Neuronal stem cell (in vitro differentiated cells): ENCODE results near the gene CCDC106.

ENCODE experiments used
- DNase-seq: peaks from one replicate; pipeline ENCODE4 v3.0.0-alpha.2; 2013; ENCODE audit warnings: low spot score
- H2AFZ ChIP-seq: one replicate; pipeline ENCODE4 v1.6.1; 2013; ENCODE audit warnings: mild to moderate bottlenecking, low read length, inconsistent platforms
- H2AK5ac ChIP-seq: 2 replicates; pipeline ENCODE4 v1.6.1; 2013; ENCODE audit warnings: low read depth, mild to moderate bottlenecking, inconsistent platforms, low read length, moderate library complexity, mixed read lengths
- H2BK120ac ChIP-seq: 2 replicates; pipeline ENCODE4 v1.6.1; 2013; ENCODE audit warnings: low read depth, mild to moderate bottlenecking, inconsistent platforms, low read length, moderate library complexity, mixed read lengths
- H2BK12ac ChIP-seq: one replicate; pipeline ENCODE4 v1.6.1; 2013; ENCODE audit warnings: low read length, inconsistent platforms
- H2BK15ac ChIP-seq: 2 replicates; pipeline ENCODE4 v1.6.1; 2013; ENCODE audit warnings: mild to moderate bottlenecking, low read length, inconsistent platforms, mixed read lengths
- H2BK5ac ChIP-seq: one replicate; pipeline ENCODE4 v1.6.1; 2013; ENCODE audit warnings: inconsistent platforms, mild to moderate bottlenecking, low read length, moderate library complexity
- H3K14ac ChIP-seq: one replicate; pipeline ENCODE4 v1.6.1; 2013; ENCODE audit warnings: low read length, inconsistent platforms
- H3K18ac ChIP-seq: 2 replicates; pipeline ENCODE4 v1.6.1; 2013; ENCODE audit warnings: low read length, inconsistent platforms
- H3K23ac ChIP-seq: 2 replicates; pipeline ENCODE4 v1.6.1; 2013; ENCODE audit warnings: low read depth, mild to moderate bottlenecking, mixed read lengths, low read length, inconsistent platforms; ENCODE audit not compliant: poor library complexity
- H3K27ac ChIP-seq: replicated peaks from 3 replicates; pipeline ENCODE4 v1.5.1; 2013; ENCODE audit warnings: low read length, inconsistent platforms
- H3K27me3 ChIP-seq, 3 experiments: 2 replicates each; pipeline ENCODE4 v1.6.1; 2013; ENCODE audit warnings: low read length in 3 of 3, mild to moderate bottlenecking in 2 of 3, inconsistent platforms in 1 of 3, low read depth in 1 of 3, mixed read lengths in 1 of 3, moderate library complexity in 1 of 3; ENCODE audit not compliant: control insufficient read depth in 3 of 3, insufficient read depth in 3 of 3
- H3K36me3 ChIP-seq, 2 donors: replicated peaks in 1 of 2; 2 replicates each; pipeline ENCODE4 v1.6.1; 2013; ENCODE audit warnings: low read length in 2 of 2; ENCODE audit not compliant: control insufficient read depth in 2 of 2, insufficient read depth in 2 of 2
- H3K4ac ChIP-seq: 2 replicates; pipeline ENCODE4 v1.6.1; 2013; ENCODE audit warnings: inconsistent platforms, mild to moderate bottlenecking, low read length, moderate library complexity
- H3K4me1 ChIP-seq, 2 donors: 1 replicate in 1 of 2; 2 replicates in 1 of 2; pipeline ENCODE4 v1.6.1; 2013; ENCODE audit warnings: low read length in 2 of 2, low read depth in 1 of 2; ENCODE audit not compliant: control insufficient read depth in 2 of 2, insufficient read depth in 1 of 2
- H3K4me2 ChIP-seq: one replicate; pipeline ENCODE4 v1.6.1; 2013; ENCODE audit warnings: mild to moderate bottlenecking, low read length, inconsistent platforms; ENCODE audit not compliant: insufficient read depth, poor library complexity, severe bottlenecking
- H3K4me3 ChIP-seq, 2 donors: 2 replicates each; pipeline ENCODE4 v1.5.1; 2013; ENCODE audit warnings: low read length in 2 of 2, mild to moderate bottlenecking in 2 of 2, inconsistent platforms in 1 of 2, moderate library complexity in 1 of 2
- H3K79me1 ChIP-seq: one replicate; pipeline ENCODE4 v1.6.1; 2013; ENCODE audit warnings: low read depth, mild to moderate bottlenecking, inconsistent platforms, low read length, moderate library complexity
- H3K9ac ChIP-seq: one replicate; pipeline ENCODE4 v1.6.1; 2013; ENCODE audit warnings: mild to moderate bottlenecking, low read depth, low read length, inconsistent platforms; ENCODE audit not compliant: poor library complexity
- H3K9me3 ChIP-seq, 2 donors: replicated peaks in 1 of 2; 2 replicates each; pipeline versions ENCODE3 to v1.6.1; 2013; ENCODE audit warnings: low read length in 2 of 2, mild to moderate bottlenecking in 2 of 2, inconsistent platforms in 1 of 2, low read depth in 1 of 2, mixed read lengths in 1 of 2, moderate library complexity in 1 of 2; ENCODE audit not compliant: control insufficient read depth in 2 of 2, insufficient read depth in 1 of 2
- H4K8ac ChIP-seq: one replicate; pipeline ENCODE4 v1.6.1; 2013; ENCODE audit warnings: low read depth, mild to moderate bottlenecking, inconsistent platforms, low read length, moderate library complexity
- H4K91ac ChIP-seq: one replicate; pipeline ENCODE4 v1.6.1; 2013; ENCODE audit warnings: low read length, low read depth, mild to moderate bottlenecking, inconsistent platforms; ENCODE audit not compliant: poor library complexity
- WGBS, 2 donors: extraction: QIAGEN DNeasy Blood & Tissue Kit; methylation state at CpG; one replicate each; pipeline ENCODE4 v1.1.7; 2013; ENCODE audit warnings: missing lambda C conversion rate in 2 of 2, mixed read lengths in 1 of 2; ENCODE audit not compliant: insufficient read length in 2 of 2, insufficient replicate concordance in 1 of 2; ENCODE audit errors: extremely low coverage in 2 of 2; 5-methylcytosine and 5-hydroxymethylcytosine counted together

CCDC106 gene

GRCh38 chr19:55653651-55654322 is 5.8 kb downstream of the CCDC106 start:
- H2BK12ac ChIP-seq, result no peak overlapping the region
- DNase-seq, result peak; percentile 98
- peak overlapping the region; percentile 98 for H3K18ac ChIP-seq
- H3K14ac ChIP-seq, result peak overlapping the region; percentile 79
- H4K8ac ChIP-seq, result no peak overlapping the region
- H2BK120ac ChIP-seq, result peak overlapping the region; percentile 67
- no peak overlapping the region for H4K91ac ChIP-seq
- peak overlapping the region; percentile 88 for H2BK15ac ChIP-seq
- peak overlapping the region; percentile 86 for H3K9ac ChIP-seq
- no CpG with 5 or more reads among the region's 57 CpGs for WGBS, 2 donors
- no peaks in the 10 kb centered on the region for H3K9me3 ChIP-seq
- H3K4me2 ChIP-seq, result peak overlapping the region; percentile 61
- peak overlapping the region; percentile 90 for H3K23ac ChIP-seq
- H2AFZ ChIP-seq, result peak overlapping the region; percentile 80
- H2BK5ac ChIP-seq, result peak overlapping the region; percentile 62
- H2AK5ac ChIP-seq, result peak overlapping the region; percentile 86
- peaks cover 13% of the 10 kb centered on the region for H3K79me1 ChIP-seq
- peak overlapping the region; percentile 99 for H3K27ac ChIP-seq
- H3K4me1 ChIP-seq, result peaks cover 13% of the 10 kb centered on the region in 2 donors
- H3K27me3 ChIP-seq, result no peaks in the 10 kb centered on the region
- peaks cover 15 to 54% of the 10 kb centered on the region in 2 donors for H3K36me3 ChIP-seq
- peak overlapping the region; percentile 71 for H3K4ac ChIP-seq
- H3K4me3 ChIP-seq, result peak overlapping the region; percentile 55 to 88

- H3K18ac ChIP-seq, result peak overlapping the region; percentile 98
- peak overlapping the region; percentile 99 for H3K27ac ChIP-seq
- peak overlapping the region; percentile 92 for H3K9ac ChIP-seq
- H3K36me3 ChIP-seq, result peaks cover 14 to 60% of the 10 kb centered on the region in 2 donors
- H2AK5ac ChIP-seq, result peak overlapping the region; percentile 86
- H4K91ac ChIP-seq, result no peak overlapping the region
- H3K4ac ChIP-seq, result no peak overlapping the region
- DNase-seq, result peak; percentile 100
- H2AFZ ChIP-seq, result peak overlapping the region; percentile 80
- peak overlapping the region; percentile 90 for H3K23ac ChIP-seq
- peak overlapping the region; percentile 62 for H2BK5ac ChIP-seq
- no CpG with 5 or more reads among the region's 52 CpGs for WGBS, 2 donors
- H2BK15ac ChIP-seq, result peak overlapping the region; percentile 88
- peaks cover 9% of the 10 kb centered on the region for H3K79me1 ChIP-seq
- H3K4me3 ChIP-seq, result peak overlapping the region; percentile 55 to 88
- H3K14ac ChIP-seq, result no peak overlapping the region
- no peak overlapping the region for H4K8ac ChIP-seq
- H3K27me3 ChIP-seq, result no peaks in the 10 kb centered on the region
- no peak overlapping the region for H2BK12ac ChIP-seq
- peaks cover 11 to 12% of the 10 kb centered on the region in 2 donors for H3K4me1 ChIP-seq
- H3K9me3 ChIP-seq, result no peaks in the 10 kb centered on the region
- peak overlapping the region; percentile 61 for H3K4me2 ChIP-seq
- peak overlapping the region; percentile 67 for H2BK120ac ChIP-seq
These were observed 6.4 kb downstream of the CCDC106 start for GRCh38 chr19:55654323-55654867.

- peak; percentile 94 for DNase-seq
- H2BK120ac ChIP-seq, result peak within 1 kb of the TSS; percentile 92
- no CpG with 5 or more reads among the region's 95 CpGs for WGBS, 2 donors
- peak within 1 kb of the TSS; percentile 99 for H3K27ac ChIP-seq
- peak within 1 kb of the TSS; percentile 99 for H3K18ac ChIP-seq
- peaks cover 13 to 63% of the 10 kb centered on the region in 2 donors for H3K36me3 ChIP-seq
- H3K4ac ChIP-seq, result peak within 1 kb of the TSS; percentile 98
- H4K8ac ChIP-seq, result peak within 1 kb of the TSS; percentile 98
- peak within 1 kb of the TSS; percentile 99 for H3K23ac ChIP-seq
- peak within 1 kb of the TSS; percentile 82 for H2AFZ ChIP-seq
- no peaks in the 10 kb centered on the region for H3K27me3 ChIP-seq
- H3K14ac ChIP-seq, result peak within 1 kb of the TSS; percentile 97
- peak within 1 kb of the TSS; percentile 94 for H4K91ac ChIP-seq
- H3K79me1 ChIP-seq, result peaks cover 7% of the 10 kb centered on the region
- peak within 1 kb of the TSS; percentile 100 for H2AK5ac ChIP-seq
- peak within 1 kb of the TSS; percentile 55 to 98 for H3K4me3 ChIP-seq
- peak within 1 kb of the TSS; percentile 78 for H3K4me2 ChIP-seq
- no peaks in the 10 kb centered on the region for H3K9me3 ChIP-seq
- peak within 1 kb of the TSS; percentile 93 for H2BK5ac ChIP-seq
- H3K9ac ChIP-seq, result peak within 1 kb of the TSS; percentile 100
- peaks cover 11 to 12% of the 10 kb centered on the region in 2 donors for H3K4me1 ChIP-seq
- peak within 1 kb of the TSS; percentile 88 for H2BK15ac ChIP-seq
- no peak within 1 kb of the TSS for H2BK12ac ChIP-seq
These were observed 7.0 kb downstream of the CCDC106 start, which contains the start of gene U2AF2 for GRCh38 chr19:55654868-55655647. Gene U2AF2, plus strand, starts transcription at chr19:55655035. Its CDS starts 70 bp downstream, at chr19:55655105.
